Pancreas (tissue), 10 donors: Measurements from ENCODE around the gene PODN. TPM values are rescaled to one million over a fixed set of nuclear protein-coding genes. Genes with fewer than 3 reads are reported as not detected.
A peak's percentile ranks its signal among the peaks of the same experiment; 100 is the strongest.

Source experiments
- ATAC-seq, 4 donors: fragments of 200-7000 bp; cut with Tn5 transposase; one replicate each; pipeline versions ENCODE4 v1.8.0 to v1.9.1; 2020; ENCODE audit warnings: mild to moderate bottlenecking in 4 of 4, moderate library complexity in 4 of 4
- DNase-seq, 6 donors: peaks; one replicate each; pipeline ENCODE4 v3.0.0-alpha.2; 2020
- FAIRE-seq: peaks from 2 replicates; lab custom pipeline; 2012; peaks lifted over from hg19 to GRCh38; lab: Jason Lieb, UNC
- H3K27ac ChIP-seq, 4 donors: fragments of 200-600 bp; sonication (generic); 1 replicate in 3 of 4; 2 replicates in 1 of 4; pipeline versions ENCODE4 v1.5.0 to v1.8.0; 2020
- H3K27me3 ChIP-seq, 4 donors: fragments of 200-600 bp; one replicate each; pipeline ENCODE4 v1.8.0; 2021
- H3K36me3 ChIP-seq, 3 donors: fragments of 200-600 bp; sonication (generic) in 1 of 3; one replicate each; pipeline versions ENCODE4 v1.5.0 to v1.8.0; 2020 to 2021
- H3K4me1 ChIP-seq, 3 donors: fragments of 200-600 bp; one replicate each; pipeline ENCODE4 v1.8.0; 2021
- H3K4me3 ChIP-seq, 4 donors: fragments of 200-600 bp; sonication (generic) in 2 of 4; one replicate each; pipeline versions ENCODE4 v1.5.0 to v1.8.0; 2020 to 2021
- H3K9me3 ChIP-seq, 4 donors: fragments of 200-600 bp; one replicate each; pipeline ENCODE4 v1.8.0; 2021
- WGBS, 2 donors: extraction: QIAGEN DNeasy Blood & Tissue Kit; methylation state at CpG; one replicate each; pipeline ENCODE4 v1.1.7; 2013; 5-methylcytosine and 5-hydroxymethylcytosine counted together
- intact Hi-C, 3 donors: fragments of 100-400 bp; cut with DNase I; formaldehyde crosslinking; loops; one replicate each; pipeline versions ENCODE4 v1.11.1 to v1.14.2; 2022
- polyA plus RNA-seq, 2 donors: library from polyadenylated mRNA; stranded (reverse); fragments of 200-250 nt; gene quantifications; one replicate each; pipeline ENCODE4 v1.2.3, GENCODE V29; 2013
- total RNA-seq, 6 donors: library from RNA; stranded (reverse); fragmentation: NEBNext Ultra II Directional in 4 of 6; extraction: Animal tissue kit (Norgen Biotek cat#: 25700) in 4 of 6; gene quantifications; one replicate each; pipeline versions ENCODE4 v1.2.1 to v1.2.4, GENCODE V29; 2021 to 2023
- TF ChIP-seq, protein P1 (sequence below), 4 donors: fragments of 200-600 bp; sonication (generic) in 3 of 4; IDR thresholded peaks; one replicate each; pipeline versions ENCODE4 v1.5.0 to v1.8.0; 2021; ENCODE audit warnings: antibody characterized with exemption in 4 of 4
- donor health status: healthy with polysubstance abuse.
- donor health status: DM: no; HTN: no; CAD: no; lungs with moderate emphysema.
- donor health status: DM: no; HTN: no; CAD: no.
- donor health status: control.
- donor health status: control.
- donor health status: Bipolar disorder and iron deficiency.
- donor health status: DM: yes; HTN: yes; CAD: no.
- donor health status: DM: no; HTN: no; CAD: no.
- donor health status: DM: no; HTN: no; CAD: no.
- donor health status: DM: yes; HTN: yes; CAD: no.

Gene PODN
- total and polyA plus RNA-seq, 8 donors = 1.8 to 14.9 (median 10.2) TPM

DNA sequence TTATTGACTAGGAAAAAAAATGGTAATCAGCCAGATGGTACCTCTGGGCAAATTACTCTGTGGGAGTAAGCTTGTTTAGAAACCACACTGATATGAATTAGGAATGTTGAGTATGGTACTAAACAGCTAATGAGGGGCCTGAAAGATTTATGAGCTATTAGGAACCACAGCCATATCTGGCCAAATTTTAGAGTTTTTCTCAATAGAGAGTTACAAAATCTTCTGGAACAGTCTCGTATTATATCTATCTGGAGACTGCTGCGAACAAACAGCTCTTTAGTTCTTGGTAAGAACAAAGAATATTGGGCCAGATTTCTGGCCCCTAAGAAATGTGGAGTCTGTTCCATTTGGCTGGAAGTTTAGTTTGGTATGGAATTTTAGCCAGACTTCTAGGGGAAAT is 4.9 kb upstream of the PODN start:
- no peaks in the 10 kb centered on the region for H3K27me3 ChIP-seq
- WGBS, 2 donors = 77 to 79% methylated on average over 2 of the region's 2 CpGs
- H3K4me1 ChIP-seq = no peaks in the 10 kb centered on the region
- DNase-seq (no peak), ATAC-seq (peak in 1 of 4 donors; percentile 18), FAIRE-seq (no peak)
- H3K27ac ChIP-seq = no peak overlapping the region
- no peaks in the 10 kb centered on the region for H3K36me3 ChIP-seq
- TF ChIP-seq, protein P1, sequence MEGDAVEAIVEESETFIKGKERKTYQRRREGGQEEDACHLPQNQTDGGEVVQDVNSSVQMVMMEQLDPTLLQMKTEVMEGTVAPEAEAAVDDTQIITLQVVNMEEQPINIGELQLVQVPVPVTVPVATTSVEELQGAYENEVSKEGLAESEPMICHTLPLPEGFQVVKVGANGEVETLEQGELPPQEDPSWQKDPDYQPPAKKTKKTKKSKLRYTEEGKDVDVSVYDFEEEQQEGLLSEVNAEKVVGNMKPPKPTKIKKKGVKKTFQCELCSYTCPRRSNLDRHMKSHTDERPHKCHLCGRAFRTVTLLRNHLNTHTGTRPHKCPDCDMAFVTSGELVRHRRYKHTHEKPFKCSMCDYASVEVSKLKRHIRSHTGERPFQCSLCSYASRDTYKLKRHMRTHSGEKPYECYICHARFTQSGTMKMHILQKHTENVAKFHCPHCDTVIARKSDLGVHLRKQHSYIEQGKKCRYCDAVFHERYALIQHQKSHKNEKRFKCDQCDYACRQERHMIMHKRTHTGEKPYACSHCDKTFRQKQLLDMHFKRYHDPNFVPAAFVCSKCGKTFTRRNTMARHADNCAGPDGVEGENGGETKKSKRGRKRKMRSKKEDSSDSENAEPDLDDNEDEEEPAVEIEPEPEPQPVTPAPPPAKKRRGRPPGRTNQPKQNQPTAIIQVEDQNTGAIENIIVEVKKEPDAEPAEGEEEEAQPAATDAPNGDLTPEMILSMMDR (IDR thresholded peaks at IDR 0.05) = no peak
- intact Hi-C loops = no loop called here
- H3K4me3 ChIP-seq = no peak overlapping the region
- no peaks in the 10 kb centered on the region for H3K9me3 ChIP-seq

DNA sequence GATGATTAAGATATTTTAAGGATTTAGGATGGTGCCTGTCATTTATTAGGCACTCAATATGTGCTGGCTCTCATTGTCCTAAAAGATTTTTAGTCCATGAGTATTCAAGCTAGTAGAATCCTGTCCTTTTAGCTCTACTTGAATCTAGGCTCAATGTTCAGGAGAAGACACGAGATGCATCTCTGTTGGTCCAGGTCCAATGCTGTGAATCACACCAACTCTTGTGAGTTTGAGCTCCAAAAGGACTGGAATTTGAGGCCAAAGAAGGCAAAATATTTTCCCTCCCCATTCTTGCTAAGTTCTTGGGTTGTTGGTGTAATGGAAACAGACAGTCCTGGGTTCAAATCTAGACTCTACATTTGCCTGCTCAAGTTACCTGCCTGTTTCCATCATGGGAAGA is 1.4 kb upstream of the PODN start:
- Histone ChIP-seq H3K27me3 (no peaks in the 10 kb centered on the region), H3K36me3 (no peaks in the 10 kb centered on the region), H3K4me3 (no peak overlapping the region), H3K4me1 (no peaks in the 10 kb centered on the region), H3K27ac (no peak overlapping the region), H3K9me3 (no peaks in the 10 kb centered on the region)
- WGBS, 2 donors = 76 to 79% methylated on average over 1 of the region's 1 CpG
- no peak for FAIRE-seq
- no peak for DNase-seq
- TF ChIP-seq, protein P1 (IDR thresholded peaks at IDR 0.05) = no peak
- no peak for ATAC-seq
- intact Hi-C loops = no loop called here

DNA sequence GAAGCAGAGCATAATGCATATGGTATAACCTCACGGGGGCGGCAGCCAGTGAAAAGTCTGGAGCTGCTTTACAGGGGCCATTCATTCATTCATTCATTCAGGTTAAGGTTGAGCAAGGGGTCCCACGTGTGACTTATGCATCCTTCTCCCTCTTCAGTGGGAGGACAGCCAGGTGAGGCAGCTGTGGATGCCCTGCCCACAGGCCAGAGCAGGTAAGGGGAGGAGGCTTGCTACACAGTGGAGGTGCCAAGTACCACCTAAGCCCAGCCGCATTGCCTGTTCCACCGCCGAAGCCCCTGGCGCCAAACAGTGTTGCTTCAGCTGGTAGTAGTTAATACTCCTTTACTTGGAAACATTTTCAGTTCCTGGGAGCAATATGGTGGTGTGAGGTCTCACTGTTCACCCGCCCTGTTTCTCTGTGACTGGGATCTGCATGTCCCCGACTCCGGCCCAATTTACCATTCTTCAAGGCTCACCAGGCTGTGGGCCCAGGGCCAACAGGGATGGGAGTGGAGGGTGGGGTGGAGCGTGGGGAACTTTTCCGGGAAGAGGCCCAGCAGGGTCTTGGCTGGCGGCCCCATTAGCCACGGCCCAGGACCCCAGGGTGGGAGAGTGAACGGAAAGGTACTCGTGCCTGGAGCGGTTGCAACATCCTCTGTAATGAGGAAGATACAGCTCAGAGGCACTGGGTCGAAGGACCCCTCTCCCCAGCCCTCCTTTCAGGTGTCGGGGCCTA is 722 bp upstream of the PODN start:
- peak overlapping the region; percentile 15 to 59 (median 46) for H3K4me3 ChIP-seq
- no peaks in the 10 kb centered on the region for H3K27me3 ChIP-seq
- intact Hi-C loops = no loop called here
- peak in 2 of 4 donors; percentile 8 to 12 for ATAC-seq
- FAIRE-seq = no peak
- 49 to 56% methylated on average over 19 of the region's 19 CpGs for WGBS, 2 donors
- peak in 1 of 6 donors; percentile 46 for DNase-seq
- no peaks in the 10 kb centered on the region for H3K36me3 ChIP-seq
- no peaks in the 10 kb centered on the region for H3K4me1 ChIP-seq
- H3K9me3 ChIP-seq = no peaks in the 10 kb centered on the region
- H3K27ac ChIP-seq = peak overlapping the region in 2 of 4 donors; percentile 12 to 19
- TF ChIP-seq, protein P1 (IDR thresholded peaks at IDR 0.05) = no peak

DNA sequence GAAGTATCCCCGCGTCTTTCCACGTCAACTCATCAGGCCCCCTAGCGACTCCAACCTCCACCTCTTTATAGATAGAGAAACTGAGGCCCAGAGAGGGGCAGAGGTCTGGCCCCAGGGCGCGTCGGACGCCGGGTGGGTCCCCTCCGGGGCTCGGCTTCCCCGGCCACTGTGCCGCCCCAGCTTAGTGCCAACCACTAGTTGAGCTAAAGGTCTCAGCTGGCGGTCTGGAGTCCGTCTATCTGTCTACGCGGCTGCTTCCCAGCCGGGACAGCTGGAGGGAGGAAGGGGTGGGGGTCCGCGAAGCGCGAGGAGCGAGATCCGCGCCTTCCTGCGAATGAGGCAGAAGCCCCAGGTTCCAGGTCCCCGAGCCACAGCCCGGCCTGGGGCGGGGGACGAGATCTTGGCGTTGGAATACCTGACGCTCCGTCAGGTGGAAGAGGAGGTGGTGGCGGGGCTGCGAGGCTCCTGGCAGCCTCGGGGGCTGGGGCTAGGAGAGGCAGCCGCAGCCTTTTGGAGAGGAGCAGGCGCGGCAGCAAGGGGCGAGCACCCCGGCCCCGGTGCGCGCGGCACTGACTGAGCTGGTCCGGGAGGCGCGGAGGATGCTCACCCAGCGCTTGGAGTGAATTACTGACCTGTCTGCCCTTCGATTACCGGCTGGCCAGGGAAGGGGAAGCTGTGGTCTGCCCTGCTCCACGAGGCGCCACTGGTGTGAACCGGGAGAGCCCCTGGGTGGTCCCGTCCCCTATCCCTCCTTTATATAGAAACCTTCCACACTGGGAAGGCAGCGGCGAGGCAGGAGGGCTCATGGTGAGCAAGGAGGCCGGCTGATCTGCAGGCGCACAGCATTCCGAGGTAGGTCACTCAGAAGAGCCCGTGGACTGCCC is 937 bp downstream of the PODN start:
- H3K36me3 ChIP-seq = no peaks in the 10 kb centered on the region
- FAIRE-seq (no peak), DNase-seq (peak in 2 of 6 donors; percentile 60 to 70), ATAC-seq (peak; percentile 25 to 44 (median 34))
- TF ChIP-seq, protein P1 (IDR thresholded peaks at IDR 0.05) = no peak
- peak overlapping the region; percentile 15 to 59 (median 46) for H3K4me3 ChIP-seq
- H3K9me3 ChIP-seq = no peaks in the 10 kb centered on the region
- intact Hi-C loops = no loop called here
- no peaks in the 10 kb centered on the region for H3K4me1 ChIP-seq
- no peaks in the 10 kb centered on the region for H3K27me3 ChIP-seq
- WGBS, 2 donors = 26 to 30% methylated on average over 51 to 61 of the region's 61 CpGs
- H3K27ac ChIP-seq = no peak overlapping the region
